HepG2 (cell line): ENCODE data around the gene ACTN1. TPM values are rescaled to one million over a fixed set of nuclear protein-coding genes. Genes with fewer than 3 reads are reported as not detected.
A peak's percentile ranks its signal among the peaks of the same experiment; 100 is the strongest.

Source experiments
- ATAC-seq: fragments of 200-7000 bp; cut with Tn5 transposase; 3 replicates; pipeline ENCODE4 v1.9.1; 2020; ENCODE audit warnings: mild to moderate bottlenecking, moderate library complexity
- BruUV-seq: library from RNA; stranded (reverse); fragments of 400-500 nt; replicated peaks from 2 replicates; lab custom pipeline; 2021; lab: Mats Ljungman, UMichigan
- CTCF ChIA-PET: fragments of 300-600 bp; formaldehyde crosslinking; extraction: SDS; loops from one replicate; lab custom pipeline; 2021; ENCODE audit warnings: low total read pairs, inconsistent platforms, low intra/inter-chr PET ratio; lab: Yijun Ruan, JAX
- POLR2A ChIA-PET: fragments of 350-600 bp; sonication (Branson Sonifier 250); formaldehyde crosslinking; loops from one replicate; lab custom pipeline; 2020; ENCODE audit warnings: antibody characterized with exemption, inconsistent platforms; lab: Yijun Ruan, JAX
- DNase-seq: peaks from one replicate; pipeline ENCODE4 v3.0.0-alpha.2; 2015; ENCODE audit warnings: low spot score
- FAIRE-seq: peaks from 3 replicates; lab custom pipeline; 2011; peaks lifted over from hg19 to GRCh38; lab: Jason Lieb, UNC
- H2AFZ ChIP-seq: one replicate; pipeline ENCODE4 v1.6.1; 2011; ENCODE audit warnings: low read length, inconsistent platforms
- H3K27ac ChIP-seq: fragments of 300-600 bp; 3 replicates; pipeline ENCODE4 v1.8.0; 2011; ENCODE audit warnings: mixed run types, mild to moderate bottlenecking, mixed read lengths, low read length, inconsistent platforms; ENCODE audit not compliant: insufficient read depth; ENCODE audit errors: extremely low read length
- H3K27me3 ChIP-seq, 2 experiments: fragments of 200-600 bp in 1 of 2; 2 replicates in 1 of 2; 3 replicates in 1 of 2; pipeline versions ENCODE4 v1.6.0 to v1.8.0; 2011; ENCODE audit warnings: low read length in 2 of 2, mild to moderate bottlenecking in 2 of 2, moderate library complexity in 2 of 2, inconsistent platforms in 1 of 2; ENCODE audit not compliant: insufficient read depth in 2 of 2, control insufficient read depth in 1 of 2
- H3K36me3 ChIP-seq, 2 experiments: fragments of 200-600 bp in 1 of 2; replicated peaks in 1 of 2; 2 replicates in 1 of 2; 3 replicates in 1 of 2; pipeline versions ENCODE4 v1.5.1 to v1.8.0; 2011; ENCODE audit warnings: low read length in 2 of 2, inconsistent platforms in 1 of 2; ENCODE audit not compliant: insufficient read depth in 2 of 2, control insufficient read depth in 1 of 2
- H3K4me1 ChIP-seq: 2 replicates; pipeline ENCODE4 v1.5.1; 2012; ENCODE audit warnings: low read length, inconsistent platforms; ENCODE audit not compliant: insufficient read depth
- H3K4me2 ChIP-seq: 2 replicates; pipeline ENCODE4 v1.6.0; 2011; ENCODE audit warnings: low read depth, low read length, inconsistent platforms
- H3K4me3 ChIP-seq, 3 experiments: fragments of 200-600 bp in 1 of 3; sonication (generic), shearing (Covaris generic) in 1 of 3; replicated peaks in 1 of 3; 2 replicates each; pipeline ENCODE4 v1.5.1; 2011 to 2016; ENCODE audit warnings: low read length in 3 of 3, inconsistent platforms in 2 of 3, low read depth in 2 of 3, mild to moderate bottlenecking in 2 of 3, control low read depth in 1 of 3, mixed read lengths in 1 of 3; ENCODE audit not compliant: insufficient read depth in 1 of 3
- H3K79me2 ChIP-seq: one replicate; pipeline ENCODE4 v1.6.1; 2011; ENCODE audit warnings: low read length, inconsistent platforms; ENCODE audit not compliant: insufficient read depth
- H3K9ac ChIP-seq: 2 replicates; pipeline ENCODE4 v1.6.0; 2011; ENCODE audit warnings: mild to moderate bottlenecking, low read depth, low read length, inconsistent platforms; ENCODE audit not compliant: insufficient read depth
- H3K9me3 ChIP-seq: 2 replicates; pipeline ENCODE4 v1.5.1; 2012; ENCODE audit warnings: mild to moderate bottlenecking, low read length
- H4K20me1 ChIP-seq: 2 replicates; pipeline ENCODE4 v1.6.0; 2011; ENCODE audit warnings: inconsistent platforms, mild to moderate bottlenecking, low read length, moderate library complexity; ENCODE audit not compliant: insufficient read depth
- AKAP8 ChIP-seq: sonication (generic); formaldehyde crosslinking; IDR thresholded peaks from 2 replicates; pipeline ENCODE4 v1.5.1; 2020; ENCODE audit warnings: mild to moderate bottlenecking, missing genetic modification reagents
- MEIS1 ChIP-seq: sonication (generic); formaldehyde crosslinking; IDR thresholded peaks from 2 replicates; pipeline ENCODE4 v1.9.0; 2021; ENCODE audit warnings: mild to moderate bottlenecking, missing genetic modification reagents, moderate library complexity, borderline replicate concordance
- NFYB ChIP-seq: sonication (generic); formaldehyde crosslinking; IDR thresholded peaks from 2 replicates; pipeline ENCODE4 v1.4.0; 2020; ENCODE audit warnings: missing genetic modification reagents
- RFX5 ChIP-seq: IDR thresholded peaks from 2 replicates; pipeline ENCODE4 v1.6.1; 2011; ENCODE audit warnings: low read depth, low read length, improper control_type of control experiment
- RXRB ChIP-seq: IDR thresholded peaks from 2 replicates; pipeline ENCODE4 v1.6.1; 2016; ENCODE audit warnings: borderline replicate concordance, missing genetic modification reagents, missing compliant biosample characterization
- SMARCC2 ChIP-seq: fragments of 450-650 bp; IDR thresholded peaks from 2 replicates; pipeline ENCODE4 v1.6.1; 2017; ENCODE audit warnings: antibody characterized with exemption, mild to moderate bottlenecking
- ZBTB2 ChIP-seq: sonication (generic); formaldehyde crosslinking; IDR thresholded peaks from 2 replicates; pipeline ENCODE4 v1.8.0; 2022; ENCODE audit warnings: low read depth, missing genetic modification reagents
- ZNF83 ChIP-seq: sonication (generic); formaldehyde crosslinking; IDR thresholded peaks from 2 replicates; pipeline ENCODE4 v1.4.0; 2020; ENCODE audit warnings: missing genetic modification reagents, mild to moderate bottlenecking, borderline replicate concordance
- WGBS: methylation state at CpG from one replicate; pipeline ENCODE4 v1.1.6; 2017; ENCODE audit warnings: low lambda C conversion rate; 5-methylcytosine and 5-hydroxymethylcytosine counted together
- in situ Hi-C: cut with HindIII; loops from 2 replicates; pipeline ENCODE4 v1.10.0; 2017; ENCODE audit warnings: low pct_unique_long_range_greater_than_20kb; ENCODE audit not compliant: extremely low pct_ligation_motif_present
- intact Hi-C: fragments of 100-400 bp; cut with micrococcal nuclease; formaldehyde crosslinking; loops from one replicate; pipeline ENCODE4 v1.10.0; 2022; ENCODE audit not compliant: unreplicated experiment
- polyA plus RNA-seq, 8 experiments: library from polyadenylated mRNA; depleted of rRNA in 3 of 8; stranded (reverse) in 7 of 8; unstranded in 1 of 8; fragments of >200 nt; fragmentation: Illumina TruSeq in 4 of 8; extraction: Trizol in 4 of 8; gene quantifications; 2 replicates each; pipeline versions ENCODE4 v1.2.1 to v1.2.3, GENCODE V29; 2011 to 2016; ENCODE audit warnings: low read depth in 4 of 8, missing spikeins in 1 of 8, mixed read lengths in 1 of 8; ENCODE audit not compliant: insufficient read depth in 1 of 8
- total RNA-seq, 5 experiments: library from RNA; depleted of rRNA; stranded (reverse); fragments of >200 nt; fragmentation: Illumina TruSeq; extraction: Trizol; gene quantifications; 2 replicates each; pipeline ENCODE4 v1.2.3, GENCODE V29; 2016; ENCODE audit warnings: low read depth in 1 of 5

Gene ACTN1
- total and polyA plus RNA-seq, 2 of the 13 experiments (the other 11 are each of a cell fraction or from before 2014, with no cell fraction given), result 58.6 to 162 TPM

DNA sequence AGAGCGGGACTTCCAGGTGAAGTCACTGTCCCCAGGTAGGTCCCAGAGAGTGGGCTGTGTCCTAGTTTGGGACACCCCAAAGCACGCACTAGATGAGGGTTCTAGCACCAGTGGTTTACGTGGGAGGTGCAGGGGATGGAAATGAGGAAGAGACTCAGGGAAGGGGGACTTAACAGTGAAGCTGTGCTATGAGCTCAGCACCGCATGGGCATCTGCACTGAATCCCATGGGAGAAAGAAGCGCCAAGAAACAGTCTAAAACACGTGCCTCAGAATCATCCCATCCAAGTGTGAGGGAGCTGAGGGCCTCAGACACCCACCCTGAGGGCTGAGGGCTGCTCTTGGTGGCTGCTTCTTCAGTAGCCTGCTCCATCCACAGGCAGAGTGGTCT, 114.7 kb downstream of the ACTN1 start:
- WGBS, result 92% methylated on average over 3 of the region's 6 CpGs
- no peaks in the 10 kb centered on the region for H3K79me2 ChIP-seq
- FAIRE-seq (no peak), DNase-seq (no peak), ATAC-seq (peak; percentile 34)
- no TSS peak for BruUV-seq
- no peak for TF ChIP-seq ZBTB2 (CRISPR knock-in tag)
- TF ChIP-seq AKAP8, result no peak
- no peak for TF ChIP-seq RFX5
- TF ChIP-seq NFYB (CRISPR knock-in tag), result no peak
- TF ChIP-seq MEIS1, result no peak
- no peak for TF ChIP-seq RXRB
- no peak for TF ChIP-seq ZNF83
- TF ChIP-seq SMARCC2, result no peak
- no peaks in the 10 kb centered on the region for H4K20me1 ChIP-seq
- POLR2A ChIA-PET, result no interaction called here
- H3K4me3 ChIP-seq, result no peak overlapping the region
- H3K27ac ChIP-seq, result no peak overlapping the region
- no peaks in the 10 kb centered on the region for H3K36me3 ChIP-seq
- intact Hi-C loops (loop anchor here (5.0 kb wide), 1 partner anchor 228 kb away; no protein-coding TSS in a partner anchor), in situ Hi-C loops (loop anchor here (5.0 kb wide), 1 partner anchor 243 kb away; no protein-coding TSS in a partner anchor)
- peaks cover 8% of the 10 kb centered on the region for H3K9me3 ChIP-seq
- H3K4me2 ChIP-seq, result no peak overlapping the region
- 0 out of 2 replicates have a peak, but pooled peaks cover 14% of the 10 kb centered on the region for H3K4me1 ChIP-seq
- CTCF ChIA-PET, result no interaction called here
- H3K9ac ChIP-seq, result no peak overlapping the region
- H2AFZ ChIP-seq, result no peak overlapping the region
- H3K27me3 ChIP-seq, result no peaks in the 10 kb centered on the region
